Mesothelial cell of epicardium (in vitro differentiated cells): ENCODE data around the gene CASP8. TPM values are rescaled to one million over a fixed set of nuclear protein-coding genes. Genes with fewer than 3 reads are reported as not detected.
"Not testable (repeated sequence)": the region's sequence is repeated elsewhere in the genome, so short reads cannot be mapped to it uniquely, and the experiment has no call there.

ENCODE experiments used
- DNase-seq, 2 experiments: peaks; one replicate each; pipeline ENCODE4 v3.0.0; 2021; ENCODE audit warnings: low spot score in 2 of 2; ENCODE audit not compliant: unreplicated experiment in 2 of 2
- H3K27ac Mint-ChIP-seq: 2 replicates; pipeline ENCODE4 v1.8.0; 2021; ENCODE audit warnings: mixed read lengths
- H3K27me3 Mint-ChIP-seq: 2 replicates; pipeline ENCODE4 v1.8.0; 2021; ENCODE audit warnings: low read depth, mixed read lengths
- H3K36me3 Mint-ChIP-seq: 2 replicates; pipeline ENCODE4 v1.8.0; 2021; ENCODE audit warnings: mixed read lengths
- H3K4me1 Mint-ChIP-seq: 2 replicates; pipeline ENCODE4 v1.8.0; 2021; ENCODE audit warnings: mixed read lengths
- H3K4me3 Mint-ChIP-seq: 2 replicates; pipeline ENCODE4 v1.8.0; 2021; ENCODE audit warnings: mild to moderate bottlenecking, moderate library complexity, mixed read lengths
- H3K9me3 Mint-ChIP-seq: 2 replicates; pipeline ENCODE4 v1.8.0; 2021; ENCODE audit warnings: mixed read lengths
- total RNA-seq: library from RNA; stranded (reverse); gene quantifications from 3 replicates; pipeline ENCODE4 v1.2.1, GENCODE V29; 2021
- TF ChIP-seq, protein P1 (sequence below): fragments of 200-600 bp; sonication (generic); IDR thresholded peaks from one replicate; pipeline ENCODE4 v1.5.0; 2021; ENCODE audit warnings: antibody characterized with exemption; ENCODE audit not compliant: unreplicated experiment

Gene CASP8
- total RNA-seq, 1 donor from 2014 or later, result 16.1 TPM

DNA sequence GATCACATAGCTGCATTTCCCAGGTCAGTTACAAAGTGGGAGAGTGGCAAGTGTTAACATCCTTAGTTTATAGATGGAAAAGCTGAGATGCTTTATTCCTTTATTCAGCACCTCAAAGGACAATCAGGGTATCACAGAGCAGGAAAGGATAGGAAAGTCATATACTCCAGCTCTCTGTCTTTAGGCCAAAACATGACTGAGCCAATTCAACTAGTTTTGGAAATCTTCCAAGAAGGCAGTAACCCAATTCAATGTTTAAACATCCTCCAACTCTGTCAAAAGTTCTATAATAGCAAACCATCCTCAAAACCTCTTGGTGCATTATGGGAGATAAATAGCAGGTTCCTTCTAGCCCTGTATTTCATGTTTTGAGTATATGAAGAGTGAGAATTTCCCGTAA, 25.2 kb downstream of the CASP8 start:
- H3K27ac Mint-ChIP-seq, result no peak overlapping the region
- H3K27me3 Mint-ChIP-seq, result no peaks in the 10 kb centered on the region
- no peaks in the 10 kb centered on the region for H3K4me1 Mint-ChIP-seq
- TF ChIP-seq, protein P1, sequence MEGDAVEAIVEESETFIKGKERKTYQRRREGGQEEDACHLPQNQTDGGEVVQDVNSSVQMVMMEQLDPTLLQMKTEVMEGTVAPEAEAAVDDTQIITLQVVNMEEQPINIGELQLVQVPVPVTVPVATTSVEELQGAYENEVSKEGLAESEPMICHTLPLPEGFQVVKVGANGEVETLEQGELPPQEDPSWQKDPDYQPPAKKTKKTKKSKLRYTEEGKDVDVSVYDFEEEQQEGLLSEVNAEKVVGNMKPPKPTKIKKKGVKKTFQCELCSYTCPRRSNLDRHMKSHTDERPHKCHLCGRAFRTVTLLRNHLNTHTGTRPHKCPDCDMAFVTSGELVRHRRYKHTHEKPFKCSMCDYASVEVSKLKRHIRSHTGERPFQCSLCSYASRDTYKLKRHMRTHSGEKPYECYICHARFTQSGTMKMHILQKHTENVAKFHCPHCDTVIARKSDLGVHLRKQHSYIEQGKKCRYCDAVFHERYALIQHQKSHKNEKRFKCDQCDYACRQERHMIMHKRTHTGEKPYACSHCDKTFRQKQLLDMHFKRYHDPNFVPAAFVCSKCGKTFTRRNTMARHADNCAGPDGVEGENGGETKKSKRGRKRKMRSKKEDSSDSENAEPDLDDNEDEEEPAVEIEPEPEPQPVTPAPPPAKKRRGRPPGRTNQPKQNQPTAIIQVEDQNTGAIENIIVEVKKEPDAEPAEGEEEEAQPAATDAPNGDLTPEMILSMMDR, result no peak
- no peak overlapping the region for H3K4me3 Mint-ChIP-seq
- DNase-seq, result no peak
- peaks cover 33% of the 10 kb centered on the region for H3K9me3 Mint-ChIP-seq
- peaks cover 53% of the 10 kb centered on the region for H3K36me3 Mint-ChIP-seq

DNA sequence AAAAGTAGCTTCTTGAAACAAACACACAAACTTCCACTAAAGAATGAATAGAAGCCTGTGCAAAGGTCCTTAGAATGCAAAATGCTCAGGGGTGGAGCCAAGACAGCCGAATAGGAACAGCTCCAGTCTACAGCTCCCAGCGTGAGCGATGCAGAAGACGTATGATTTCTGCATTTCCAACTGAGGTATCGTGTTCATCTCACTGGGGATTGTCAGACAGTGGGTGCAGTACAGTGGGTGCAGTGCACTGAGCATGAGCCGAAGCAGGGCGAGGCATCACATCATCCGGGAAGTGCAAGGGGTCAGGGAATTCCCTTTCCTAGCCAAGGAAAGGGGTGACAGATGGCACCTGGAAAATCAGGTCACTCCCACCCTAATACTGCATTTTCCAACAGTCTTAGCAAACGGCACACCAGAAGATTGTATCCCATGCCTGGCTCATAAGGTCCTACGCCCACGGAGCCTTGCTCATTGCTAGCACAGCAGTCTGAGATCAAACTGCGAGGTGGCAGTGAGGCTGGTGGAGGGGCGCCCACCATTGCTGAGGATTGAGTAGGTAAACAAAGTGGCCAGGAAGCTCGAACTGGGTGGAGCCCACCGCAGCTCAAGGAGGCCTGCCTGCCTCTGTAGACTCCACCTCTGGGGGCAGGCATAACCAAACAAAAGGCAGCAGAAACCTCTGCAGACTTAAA, 30.3 kb downstream of the CASP8 start:
- not testable (repeated sequence) for H3K4me3 Mint-ChIP-seq, H3K27ac Mint-ChIP-seq, H3K27me3 Mint-ChIP-seq, DNase-seq, H3K4me1 Mint-ChIP-seq
- peaks cover 54% of the 10 kb centered on the region for H3K36me3 Mint-ChIP-seq
- H3K9me3 Mint-ChIP-seq, result peaks cover 57% of the 10 kb centered on the region

DNA sequence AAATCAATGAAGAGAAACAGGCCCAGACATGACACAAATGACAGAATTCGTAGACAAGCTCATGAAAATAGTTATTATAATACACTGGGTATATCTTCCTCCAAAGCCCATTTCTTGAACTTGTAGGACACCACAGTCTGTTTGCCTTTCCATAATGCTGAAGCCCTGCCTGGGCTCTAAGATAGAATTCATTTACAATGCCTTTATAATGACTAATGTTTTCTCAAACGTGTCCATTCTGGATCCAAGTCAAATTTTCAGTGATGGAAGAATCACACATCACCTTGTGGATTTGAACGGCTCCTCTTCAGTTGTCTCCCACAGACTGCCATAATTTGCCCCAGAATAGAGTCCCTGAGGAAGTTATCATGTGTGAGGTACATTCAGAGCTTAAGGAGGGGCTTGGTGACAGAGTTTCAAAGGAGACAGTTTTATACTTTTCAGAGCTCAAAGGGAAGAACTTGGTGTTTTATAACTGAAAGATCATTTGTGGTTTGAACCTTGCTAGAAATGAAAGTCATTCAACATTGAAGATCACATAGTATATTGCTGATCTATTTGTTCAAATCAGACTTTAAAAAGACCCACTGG, 38.2 kb downstream of the CASP8 start:
- Mint-ChIP-seq H3K36me3 (peaks cover 8% of the 10 kb centered on the region), H3K9me3 (peaks cover 30% of the 10 kb centered on the region), H3K27me3 (no peaks in the 10 kb centered on the region), H3K4me3 (no peak overlapping the region), H3K4me1 (no peaks in the 10 kb centered on the region), H3K27ac (no peak overlapping the region)
- no peak for DNase-seq
- TF ChIP-seq, protein P1, result no peak

DNA sequence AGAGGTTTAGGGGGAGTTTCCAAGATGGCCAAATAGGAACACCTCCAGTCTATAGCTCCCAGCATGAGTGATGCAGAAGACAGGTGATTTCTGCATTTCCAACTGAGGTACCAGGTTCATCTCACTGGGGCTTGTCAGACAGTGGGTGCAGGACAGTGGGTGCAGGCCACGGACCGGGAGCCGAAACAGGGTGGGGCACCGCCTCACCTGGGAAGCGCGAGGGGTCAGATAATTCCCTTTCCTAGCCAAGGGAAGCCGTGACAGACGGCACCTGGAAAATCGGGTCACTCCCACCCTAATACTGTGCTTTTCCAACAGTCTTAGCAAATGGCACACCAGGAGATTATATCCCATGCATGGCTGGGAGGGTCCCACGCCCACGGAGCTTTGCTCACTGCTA, 39.6 kb downstream of the CASP8 start:
- H3K27me3 Mint-ChIP-seq, H3K4me1 Mint-ChIP-seq, H3K27ac Mint-ChIP-seq, H3K36me3 Mint-ChIP-seq, H3K4me3 Mint-ChIP-seq, DNase-seq: not testable (repeated sequence)
- H3K9me3 Mint-ChIP-seq, result peaks cover 27% of the 10 kb centered on the region

DNA sequence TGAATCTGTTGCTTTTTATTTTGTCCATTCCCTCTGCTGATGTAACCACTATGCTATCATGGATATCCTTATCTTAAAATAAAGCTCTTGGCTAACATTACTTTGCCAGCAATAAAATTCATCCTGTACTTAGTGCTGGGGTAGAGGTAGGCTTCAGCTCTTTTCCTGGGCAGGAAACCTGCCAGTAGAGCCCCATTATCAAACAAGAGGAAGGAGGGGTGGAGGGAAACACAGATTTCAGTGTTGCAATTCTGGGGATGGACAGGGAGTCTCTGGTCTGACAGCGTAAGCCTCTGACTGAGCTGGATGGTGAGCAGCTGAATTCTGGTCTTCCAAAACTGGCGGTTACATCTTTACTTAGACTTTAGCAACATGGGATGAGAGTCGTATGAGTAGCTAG, 47.5 kb downstream of the CASP8 start:
- Mint-ChIP-seq H3K4me1 (no peaks in the 10 kb centered on the region), H3K27ac (no peak overlapping the region), H3K27me3 (no peaks in the 10 kb centered on the region), H3K4me3 (no peak overlapping the region), H3K36me3 (peaks cover 3% of the 10 kb centered on the region), H3K9me3 (peaks cover 21% of the 10 kb centered on the region)
- TF ChIP-seq, protein P1, result no peak
- DNase-seq, result no peak

DNA sequence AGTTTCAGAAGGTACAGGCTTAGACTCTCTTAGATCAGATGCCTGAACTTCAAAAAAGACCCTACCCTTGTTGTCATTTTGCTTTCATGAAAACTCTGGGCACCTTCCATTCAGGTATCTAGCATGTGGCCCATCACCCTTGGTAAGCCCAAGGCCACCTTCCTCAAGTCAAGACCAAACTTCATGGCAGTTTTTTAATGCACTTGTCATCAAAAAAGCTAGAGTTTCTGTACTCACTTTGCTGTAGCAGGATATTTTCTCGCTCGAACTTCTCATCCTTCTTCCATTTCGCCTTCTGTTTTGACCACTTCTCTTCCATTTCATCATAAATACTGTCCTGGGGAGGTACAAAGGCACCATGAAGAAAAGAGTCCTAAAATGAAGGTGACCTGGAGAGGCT, 48.6 kb downstream of the CASP8 start:
- Mint-ChIP-seq H3K4me1 (no peaks in the 10 kb centered on the region), H3K36me3 (peaks cover 3% of the 10 kb centered on the region), H3K27me3 (no peaks in the 10 kb centered on the region), H3K4me3 (no peak overlapping the region), H3K27ac (no peak overlapping the region), H3K9me3 (peaks cover 25% of the 10 kb centered on the region)
- TF ChIP-seq, protein P1, result no peak
- no peak for DNase-seq
